Measurements from ENCODE around the gene SLC41A2.

SLC41A2 gene

DNA sequence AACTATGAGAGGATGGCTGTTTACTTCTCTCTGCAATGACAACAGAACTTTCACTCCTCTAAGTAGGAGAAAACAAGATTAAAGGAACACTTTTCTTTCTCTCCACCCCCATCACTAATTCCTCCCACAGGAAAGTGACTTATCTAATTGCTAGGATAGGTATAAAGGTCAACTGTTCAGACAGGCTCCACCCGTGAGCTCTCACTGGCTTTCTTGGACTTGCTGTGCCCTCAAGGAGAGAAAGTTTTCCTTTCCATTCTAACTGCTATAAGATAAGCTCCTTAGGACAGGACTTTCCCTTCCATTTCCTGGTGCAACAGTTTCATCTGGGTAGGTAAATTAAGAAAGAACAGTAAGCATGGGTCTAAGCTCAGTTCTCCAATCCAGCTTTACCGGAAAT is 4.8 kb downstream of the SLC41A2 start:
- ATAC-seq: no peak
- TF ChIP-seq BACH2 (CRISPR knock-in tag; IDR thresholded peaks at IDR 0.05; ENCODE audit: borderline replicate concordance) (no peak), ZFP3 (CRISPR knock-in tag; IDR thresholded peaks at IDR 0.05) (no peak), CSDC2 (CRISPR knock-in tag; IDR thresholded peaks at IDR 0.05) (no peak), SNAI2 (CRISPR knock-in tag; IDR thresholded peaks at IDR 0.05) (no peak), ZNF8 (CRISPR knock-in tag; IDR thresholded peaks at IDR 0.05) (no peak), PPARA (CRISPR knock-in tag; IDR thresholded peaks at IDR 0.05; ENCODE audit: borderline replicate concordance) (no peak), ISL1 (CRISPR knock-in tag; IDR thresholded peaks at IDR 0.05) (no peak), GLIS3 (CRISPR knock-in tag; IDR thresholded peaks at IDR 0.05) (no peak), RARB (CRISPR knock-in tag; IDR thresholded peaks at IDR 0.05) (no peak), ARNTL (CRISPR knock-in tag; IDR thresholded peaks at IDR 0.05; ENCODE audit: borderline replicate concordance, low read depth) (no peak), TOX (CRISPR knock-in tag; IDR thresholded peaks at IDR 0.05; ENCODE audit: borderline replicate concordance) (no peak), ZNF565 (CRISPR knock-in tag; conservative IDR thresholded peaks at IDR 0.05; ENCODE audit: low read depth) (no peak), ZNF70 (CRISPR knock-in tag; IDR thresholded peaks at IDR 0.05) (no peak)
- TF ChIP-seq, protein P1, sequence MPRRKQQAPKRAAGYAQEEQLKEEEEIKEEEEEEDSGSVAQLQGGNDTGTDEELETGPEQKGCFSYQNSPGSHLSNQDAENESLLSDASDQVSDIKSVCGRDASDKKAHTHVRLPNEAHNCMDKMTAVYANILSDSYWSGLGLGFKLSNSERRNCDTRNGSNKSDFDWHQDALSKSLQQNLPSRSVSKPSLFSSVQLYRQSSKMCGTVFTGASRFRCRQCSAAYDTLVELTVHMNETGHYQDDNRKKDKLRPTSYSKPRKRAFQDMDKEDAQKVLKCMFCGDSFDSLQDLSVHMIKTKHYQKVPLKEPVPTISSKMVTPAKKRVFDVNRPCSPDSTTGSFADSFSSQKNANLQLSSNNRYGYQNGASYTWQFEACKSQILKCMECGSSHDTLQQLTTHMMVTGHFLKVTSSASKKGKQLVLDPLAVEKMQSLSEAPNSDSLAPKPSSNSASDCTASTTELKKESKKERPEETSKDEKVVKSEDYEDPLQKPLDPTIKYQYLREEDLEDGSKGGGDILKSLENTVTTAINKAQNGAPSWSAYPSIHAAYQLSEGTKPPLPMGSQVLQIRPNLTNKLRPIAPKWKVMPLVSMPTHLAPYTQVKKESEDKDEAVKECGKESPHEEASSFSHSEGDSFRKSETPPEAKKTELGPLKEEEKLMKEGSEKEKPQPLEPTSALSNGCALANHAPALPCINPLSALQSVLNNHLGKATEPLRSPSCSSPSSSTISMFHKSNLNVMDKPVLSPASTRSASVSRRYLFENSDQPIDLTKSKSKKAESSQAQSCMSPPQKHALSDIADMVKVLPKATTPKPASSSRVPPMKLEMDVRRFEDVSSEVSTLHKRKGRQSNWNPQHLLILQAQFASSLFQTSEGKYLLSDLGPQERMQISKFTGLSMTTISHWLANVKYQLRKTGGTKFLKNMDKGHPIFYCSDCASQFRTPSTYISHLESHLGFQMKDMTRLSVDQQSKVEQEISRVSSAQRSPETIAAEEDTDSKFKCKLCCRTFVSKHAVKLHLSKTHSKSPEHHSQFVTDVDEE (CRISPR knock-in tag; IDR thresholded peaks at IDR 0.05): no peak
- TF ChIP-seq, protein P2, sequence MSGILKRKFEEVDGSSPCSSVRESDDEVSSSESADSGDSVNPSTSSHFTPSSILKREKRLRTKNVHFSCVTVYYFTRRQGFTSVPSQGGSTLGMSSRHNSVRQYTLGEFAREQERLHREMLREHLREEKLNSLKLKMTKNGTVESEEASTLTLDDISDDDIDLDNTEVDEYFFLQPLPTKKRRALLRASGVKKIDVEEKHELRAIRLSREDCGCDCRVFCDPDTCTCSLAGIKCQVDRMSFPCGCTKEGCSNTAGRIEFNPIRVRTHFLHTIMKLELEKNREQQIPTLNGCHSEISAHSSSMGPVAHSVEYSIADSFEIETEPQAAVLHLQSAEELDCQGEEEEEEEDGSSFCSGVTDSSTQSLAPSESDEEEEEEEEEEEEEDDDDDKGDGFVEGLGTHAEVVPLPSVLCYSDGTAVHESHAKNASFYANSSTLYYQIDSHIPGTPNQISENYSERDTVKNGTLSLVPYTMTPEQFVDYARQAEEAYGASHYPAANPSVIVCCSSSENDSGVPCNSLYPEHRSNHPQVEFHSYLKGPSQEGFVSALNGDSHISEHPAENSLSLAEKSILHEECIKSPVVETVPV (CRISPR knock-in tag; IDR thresholded peaks at IDR 0.05): no peak
- TF ChIP-seq, protein P3, sequence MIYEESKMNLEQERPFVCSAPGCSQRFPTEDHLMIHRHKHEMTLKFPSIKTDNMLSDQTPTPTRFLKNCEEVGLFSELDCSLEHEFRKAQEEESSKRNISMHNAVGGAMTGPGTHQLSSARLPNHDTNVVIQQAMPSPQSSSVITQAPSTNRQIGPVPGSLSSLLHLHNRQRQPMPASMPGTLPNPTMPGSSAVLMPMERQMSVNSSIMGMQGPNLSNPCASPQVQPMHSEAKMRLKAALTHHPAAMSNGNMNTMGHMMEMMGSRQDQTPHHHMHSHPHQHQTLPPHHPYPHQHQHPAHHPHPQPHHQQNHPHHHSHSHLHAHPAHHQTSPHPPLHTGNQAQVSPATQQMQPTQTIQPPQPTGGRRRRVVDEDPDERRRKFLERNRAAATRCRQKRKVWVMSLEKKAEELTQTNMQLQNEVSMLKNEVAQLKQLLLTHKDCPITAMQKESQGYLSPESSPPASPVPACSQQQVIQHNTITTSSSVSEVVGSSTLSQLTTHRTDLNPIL (CRISPR knock-in tag; IDR thresholded peaks at IDR 0.05; ENCODE audit: low read depth): no peak
- TF ChIP-seq, protein P4, sequence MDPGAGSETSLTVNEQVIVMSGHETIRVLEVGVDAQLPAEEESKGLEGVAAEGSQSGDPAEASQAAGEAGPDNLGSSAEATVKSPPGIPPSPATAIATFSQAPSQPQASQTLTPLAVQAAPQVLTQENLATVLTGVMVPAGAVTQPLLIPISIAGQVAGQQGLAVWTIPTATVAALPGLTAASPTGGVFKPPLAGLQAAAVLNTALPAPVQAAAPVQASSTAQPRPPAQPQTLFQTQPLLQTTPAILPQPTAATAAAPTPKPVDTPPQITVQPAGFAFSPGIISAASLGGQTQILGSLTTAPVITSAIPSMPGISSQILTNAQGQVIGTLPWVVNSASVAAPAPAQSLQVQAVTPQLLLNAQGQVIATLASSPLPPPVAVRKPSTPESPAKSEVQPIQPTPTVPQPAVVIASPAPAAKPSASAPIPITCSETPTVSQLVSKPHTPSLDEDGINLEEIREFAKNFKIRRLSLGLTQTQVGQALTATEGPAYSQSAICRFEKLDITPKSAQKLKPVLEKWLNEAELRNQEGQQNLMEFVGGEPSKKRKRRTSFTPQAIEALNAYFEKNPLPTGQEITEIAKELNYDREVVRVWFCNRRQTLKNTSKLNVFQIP (CRISPR knock-in tag; IDR thresholded peaks at IDR 0.05; ENCODE audit: borderline replicate concordance, low read depth): no peak

DNA sequence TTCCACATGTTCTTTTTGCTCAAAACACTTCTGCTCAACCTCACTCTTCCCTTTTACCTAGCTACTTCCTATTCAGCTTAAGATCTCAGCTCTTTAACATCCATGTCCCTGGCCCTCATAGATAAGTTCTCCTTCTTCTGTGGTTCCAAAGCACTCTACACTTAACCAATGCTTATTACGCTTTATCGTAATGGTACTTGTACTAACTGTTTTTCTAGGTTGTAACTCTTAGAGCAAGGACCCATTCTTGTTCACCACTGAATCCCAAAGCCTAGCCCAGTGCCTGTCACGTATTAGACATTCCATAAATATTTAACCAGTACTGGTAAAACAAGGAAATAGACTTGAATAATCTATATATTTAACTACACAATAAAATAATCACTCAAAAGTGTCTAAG is 5.3 kb downstream of the SLC41A2 start:
- TF ChIP-seq RARB (CRISPR knock-in tag; IDR thresholded peaks at IDR 0.05) (no peak), ZFP30 (CRISPR knock-in tag; IDR thresholded peaks at IDR 0.05) (no peak), ZNF70 (CRISPR knock-in tag; IDR thresholded peaks at IDR 0.05) (no peak), TOX (CRISPR knock-in tag; IDR thresholded peaks at IDR 0.05; ENCODE audit: borderline replicate concordance) (no peak), ZFP3 (CRISPR knock-in tag; IDR thresholded peaks at IDR 0.05) (no peak), ISL1 (CRISPR knock-in tag; IDR thresholded peaks at IDR 0.05) (no peak), ZC3H10 (CRISPR knock-in tag; IDR thresholded peaks at IDR 0.05) (no peak), GLIS3 (CRISPR knock-in tag; IDR thresholded peaks at IDR 0.05) (no peak), ESRRG (CRISPR knock-in tag; IDR thresholded peaks at IDR 0.05) (no peak)
- TF ChIP-seq, protein P4 (CRISPR knock-in tag; IDR thresholded peaks at IDR 0.05; ENCODE audit: borderline replicate concordance, low read depth): no peak
- TF ChIP-seq, protein P2 (CRISPR knock-in tag; IDR thresholded peaks at IDR 0.05): no peak
- TF ChIP-seq, protein P3 (CRISPR knock-in tag; IDR thresholded peaks at IDR 0.05; ENCODE audit: low read depth): no peak
- no peak for ATAC-seq

Data from SK-N-SH treated with all-trans-retinoic acid at 6 μM for 48 hours (cell line).